Stimulated activated naive CD8-positive, alpha-beta T cell treated with anti-CD3 and anti-CD28 coated beads, Interleukin-15, Interleukin-2, amounts not matched to agents 100 U/mL and 50 U/mL, for 24 hours (primary cell): ENCODE results near the gene B4GALNT3.
A peak's percentile ranks its signal among the peaks of the same experiment; 100 is the strongest.
"Not testable (repeated sequence)": the region's sequence is repeated elsewhere in the genome, so short reads cannot be mapped to it uniquely, and the experiment has no call there.

Source experiments
- ATAC-seq: fragments of 150-1000 bp; cut with Tn5 transposase; one replicate; pipeline ENCODE4 v1.10.0; 2021
- DNase-seq: peaks from one replicate; pipeline ENCODE4 v3.0.0; 2021

Gene B4GALNT3

DNA sequence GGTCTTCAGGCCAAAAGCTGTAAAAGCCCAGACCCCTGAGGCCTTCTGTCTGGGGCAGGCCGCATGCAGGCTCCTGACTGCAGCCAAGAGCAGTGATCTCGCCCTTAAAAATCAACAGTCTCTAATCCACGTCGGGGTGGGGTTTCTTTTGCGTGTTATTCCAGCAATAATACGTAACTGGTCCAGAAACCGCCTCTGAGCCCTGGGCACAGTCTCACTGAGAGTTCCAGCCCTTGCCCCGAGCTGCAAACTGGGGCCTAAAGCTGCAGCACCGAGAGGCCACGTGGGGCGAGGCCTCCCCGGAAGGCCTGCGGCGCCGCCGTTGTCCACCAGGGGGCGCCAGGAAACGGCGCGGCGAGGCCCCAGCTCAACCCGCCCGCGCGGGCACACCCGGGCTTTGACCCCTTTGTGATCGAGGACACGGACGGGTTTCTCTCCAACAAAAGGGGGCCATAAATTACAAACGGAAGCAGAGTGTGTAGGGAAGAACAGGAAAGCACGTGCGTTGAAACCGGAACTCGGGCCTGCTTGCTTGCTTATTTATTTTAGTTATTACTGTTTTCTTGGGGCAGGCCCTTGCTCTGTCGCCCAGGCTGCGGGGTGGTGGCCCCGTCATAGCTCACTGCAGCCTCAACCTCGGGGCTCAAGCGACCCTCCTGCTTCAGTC, 116.3 kb downstream of the B4GALNT3 start:
- ATAC-seq, result peak; percentile 82
- peak; percentile 94 for DNase-seq

DNA sequence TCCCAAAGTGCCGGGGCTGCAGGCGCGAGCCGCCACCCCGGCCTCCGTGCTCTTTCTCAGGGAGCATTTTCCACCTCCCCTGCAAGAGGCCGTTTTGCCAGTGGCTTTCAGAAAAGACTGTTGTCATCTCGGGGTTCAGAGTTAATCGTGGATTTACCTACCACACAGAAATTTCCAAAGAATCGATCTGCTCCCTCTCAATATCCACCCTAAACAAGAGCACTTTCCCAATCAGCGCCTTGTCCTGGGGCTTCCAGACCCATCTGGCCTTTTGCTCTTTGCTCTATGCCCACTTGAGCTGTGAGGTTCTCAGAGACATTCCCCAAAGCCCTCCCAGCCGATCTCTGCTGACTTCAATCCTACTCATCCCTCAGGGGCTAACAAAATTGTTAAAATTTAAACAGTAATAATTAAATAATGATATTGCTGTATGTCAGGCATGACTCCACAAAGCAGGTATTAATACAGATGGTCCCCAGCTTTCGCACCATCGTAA, 116.9 kb downstream of the B4GALNT3 start:
- no peak for ATAC-seq
- no peak for DNase-seq

DNA sequence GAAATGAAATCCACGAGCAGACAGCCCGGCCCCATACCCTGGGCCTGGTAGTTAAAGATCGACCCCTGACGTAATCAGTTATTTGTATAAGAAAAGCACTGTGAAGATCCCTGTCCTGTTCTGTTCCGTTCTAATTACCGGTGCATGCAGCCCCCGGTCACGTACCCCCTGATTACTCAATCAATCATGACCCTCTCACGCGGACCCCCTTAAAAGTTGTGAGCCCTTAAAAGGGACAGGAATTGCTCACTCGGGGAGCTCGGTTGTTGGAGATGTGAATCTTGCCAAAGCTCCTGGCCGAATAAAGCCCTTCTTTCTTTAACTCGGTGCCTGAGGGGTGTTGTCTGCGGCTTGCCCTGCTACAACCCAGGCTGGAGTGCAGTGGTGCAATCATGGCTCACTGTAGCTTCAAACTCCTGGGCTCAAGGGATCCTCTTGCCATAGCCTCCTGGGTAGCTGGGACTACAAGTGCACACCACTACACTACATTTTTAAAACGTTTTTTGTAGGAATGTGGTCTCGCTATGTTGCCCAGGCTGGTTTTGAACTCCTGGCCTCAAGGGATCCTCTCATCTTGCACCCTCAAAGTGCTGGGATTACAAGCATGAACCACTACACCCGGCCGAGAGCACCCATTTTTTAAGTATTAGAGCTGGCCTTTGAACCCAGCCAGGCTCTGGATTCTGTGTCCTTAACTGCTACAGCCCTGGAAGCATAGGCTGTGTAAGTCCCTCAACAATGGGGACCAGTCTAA, 118.4 kb downstream of the B4GALNT3 start:
- DNase-seq, result peak; percentile 1
- ATAC-seq, result not testable (repeated sequence)

DNA sequence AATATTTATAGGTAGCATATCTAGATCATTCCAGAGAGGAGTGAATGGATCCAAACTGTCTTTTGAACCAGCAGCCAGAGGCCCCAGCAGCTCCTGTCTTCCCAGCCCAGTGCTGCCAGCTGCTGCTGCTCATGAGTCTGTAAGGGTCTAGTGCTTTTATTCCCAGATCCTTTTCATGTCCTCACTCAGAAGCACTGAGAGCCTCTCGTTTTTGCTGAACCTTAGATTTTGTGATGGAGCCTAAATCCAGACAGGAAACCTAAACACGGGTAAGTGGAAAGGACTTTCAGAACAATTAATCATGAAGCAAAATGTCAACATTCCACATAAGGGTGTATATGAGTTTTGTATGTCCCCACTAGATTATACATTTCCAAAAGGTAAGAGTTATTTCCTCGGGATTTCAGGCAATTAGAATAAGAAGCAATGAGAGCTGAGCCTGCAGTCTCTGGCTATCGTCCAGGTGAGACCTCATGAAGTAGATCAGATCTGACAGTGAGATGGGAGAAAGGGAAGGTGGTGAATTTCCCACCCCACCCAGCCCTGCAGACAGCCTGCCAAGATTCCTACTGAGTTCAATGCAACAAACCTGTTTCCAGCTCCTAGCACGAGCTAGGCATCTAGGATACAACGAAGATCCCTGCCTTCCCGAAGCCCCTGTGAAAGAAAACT, 119.1 kb downstream of the B4GALNT3 start:
- no peak for ATAC-seq
- no peak for DNase-seq

DNA sequence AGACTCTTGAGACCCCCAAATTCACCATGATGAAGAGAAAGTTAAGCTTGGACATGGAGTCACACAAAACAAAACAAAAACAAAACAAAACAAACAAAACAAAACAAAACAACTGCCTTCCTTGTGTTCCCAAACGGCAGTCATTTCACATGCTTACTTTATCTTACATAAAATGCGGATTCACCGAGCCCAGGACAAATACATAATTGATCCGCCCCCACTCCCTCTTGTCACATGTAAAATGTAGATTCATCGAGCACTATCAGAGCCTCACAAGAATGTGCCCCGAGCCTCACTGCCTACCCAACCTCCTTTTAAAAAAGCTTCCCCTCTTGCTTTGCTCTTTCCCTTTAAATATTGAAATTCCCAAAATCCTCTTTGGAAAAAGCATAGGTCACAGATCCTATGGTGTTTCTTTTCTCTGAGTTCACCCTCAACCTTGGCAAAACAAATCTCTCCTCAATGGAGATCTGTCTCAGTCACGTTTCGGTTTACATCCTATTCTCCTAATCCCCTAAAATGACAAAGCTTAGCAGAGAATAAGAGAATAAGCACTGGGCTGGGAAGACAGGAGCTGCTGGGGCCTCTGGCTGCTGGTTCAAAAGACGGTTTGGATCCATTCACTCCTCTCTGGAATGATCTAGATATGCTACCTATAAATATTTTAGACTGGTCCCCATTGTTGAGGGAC, 119.8 kb downstream of the B4GALNT3 start:
- ATAC-seq (no peak), DNase-seq (no peak)

DNA sequence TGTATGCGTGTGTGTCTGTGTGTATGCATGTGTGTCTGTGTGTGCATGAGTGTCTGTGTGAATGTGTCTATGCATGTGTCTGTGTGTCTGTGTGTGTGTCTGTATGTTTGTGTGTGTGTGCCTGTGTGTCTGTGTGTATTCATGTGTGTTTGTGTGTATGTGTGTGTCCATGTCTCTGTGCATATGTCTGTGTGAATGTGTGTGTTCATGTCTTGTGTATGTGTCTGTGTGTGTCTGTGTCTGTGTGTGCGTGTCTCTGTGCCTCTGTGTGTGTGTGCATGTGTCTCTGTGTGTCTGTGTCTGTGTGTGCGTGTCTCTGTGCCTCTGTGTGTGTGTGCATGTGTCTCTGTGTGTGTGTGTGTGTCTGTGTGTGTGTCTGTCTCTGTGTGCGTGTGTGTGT, 121.1 kb downstream of the B4GALNT3 start:
- ATAC-seq, result no peak
- DNase-seq, result no peak

DNA sequence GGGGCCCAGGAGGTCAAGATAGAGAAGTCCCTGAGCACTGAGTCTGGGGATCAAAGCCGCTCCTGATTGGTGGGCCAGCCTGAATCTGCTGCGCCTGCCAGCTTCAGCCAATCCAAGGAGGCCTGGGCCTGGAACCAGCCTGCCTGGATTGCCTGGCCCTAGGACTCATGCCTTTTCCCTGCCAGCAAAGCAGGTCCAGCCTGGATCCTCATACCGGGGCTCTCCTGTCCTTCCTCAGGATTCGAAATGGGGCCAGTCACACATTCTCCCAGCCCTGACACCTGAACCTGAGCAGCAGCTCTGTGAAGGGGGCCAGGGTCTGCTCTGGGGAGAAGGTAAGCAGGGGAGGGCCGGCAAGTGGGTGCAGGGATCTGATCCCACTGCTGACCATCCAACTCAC, 121.6 kb downstream of the B4GALNT3 start:
- ATAC-seq (no peak), DNase-seq (no peak)

DNA sequence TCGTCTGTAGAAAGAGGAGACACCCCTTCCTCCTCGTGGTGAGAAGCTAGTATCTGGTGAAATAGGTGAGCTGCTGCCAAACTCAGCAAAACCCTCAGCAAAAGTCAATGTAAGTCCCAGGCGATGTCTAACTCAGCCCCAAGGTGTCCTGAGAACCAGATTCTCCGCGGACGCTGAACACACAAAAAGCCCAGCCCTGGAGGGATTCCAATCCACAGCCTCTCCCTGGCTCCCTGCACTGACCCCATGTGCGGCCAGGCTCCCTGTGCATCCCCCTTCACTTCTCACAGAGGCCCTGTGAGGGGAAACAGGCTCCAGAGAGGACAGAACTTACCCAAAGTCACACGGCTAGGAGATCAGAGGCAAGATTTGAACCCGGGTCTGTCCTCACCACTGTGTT, 122.0 kb downstream of the B4GALNT3 start:
- DNase-seq, result no peak

DNA sequence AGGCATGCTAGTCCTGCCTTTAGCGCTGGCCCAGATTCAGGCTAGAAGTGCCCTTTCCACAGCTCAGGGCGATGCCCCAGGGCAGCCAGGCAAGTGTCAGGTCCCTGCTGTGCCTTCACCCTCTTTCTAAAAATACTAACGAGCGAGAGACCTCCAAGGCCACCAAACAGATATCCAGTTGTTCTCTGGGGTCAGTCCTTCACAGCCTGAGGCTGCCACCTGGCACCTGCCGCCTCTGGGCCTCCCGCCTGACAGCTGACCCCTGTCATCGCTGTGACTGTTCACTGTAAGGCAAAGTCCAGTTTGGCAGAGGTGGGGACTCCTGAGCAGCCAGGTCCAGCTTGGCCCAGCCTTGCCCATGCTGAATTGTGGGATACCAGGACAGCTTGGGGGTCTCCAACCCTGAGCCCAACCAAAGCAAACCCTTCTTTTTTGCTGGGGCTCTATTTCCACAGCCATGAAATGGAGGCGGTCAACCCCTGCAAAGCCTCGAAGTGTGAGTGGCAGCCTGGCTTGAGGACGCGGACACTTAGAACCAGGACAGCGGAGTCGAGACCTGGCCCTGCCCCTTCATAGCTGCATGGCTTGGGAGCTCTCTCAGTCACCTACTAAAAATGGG, 123.6 kb downstream of the B4GALNT3 start:
- DNase-seq (no peak), ATAC-seq (no peak)

More for the DNA sequence above, 122.0 kb downstream of the B4GALNT3 start:
- ATAC-seq, result no peak

DNA sequence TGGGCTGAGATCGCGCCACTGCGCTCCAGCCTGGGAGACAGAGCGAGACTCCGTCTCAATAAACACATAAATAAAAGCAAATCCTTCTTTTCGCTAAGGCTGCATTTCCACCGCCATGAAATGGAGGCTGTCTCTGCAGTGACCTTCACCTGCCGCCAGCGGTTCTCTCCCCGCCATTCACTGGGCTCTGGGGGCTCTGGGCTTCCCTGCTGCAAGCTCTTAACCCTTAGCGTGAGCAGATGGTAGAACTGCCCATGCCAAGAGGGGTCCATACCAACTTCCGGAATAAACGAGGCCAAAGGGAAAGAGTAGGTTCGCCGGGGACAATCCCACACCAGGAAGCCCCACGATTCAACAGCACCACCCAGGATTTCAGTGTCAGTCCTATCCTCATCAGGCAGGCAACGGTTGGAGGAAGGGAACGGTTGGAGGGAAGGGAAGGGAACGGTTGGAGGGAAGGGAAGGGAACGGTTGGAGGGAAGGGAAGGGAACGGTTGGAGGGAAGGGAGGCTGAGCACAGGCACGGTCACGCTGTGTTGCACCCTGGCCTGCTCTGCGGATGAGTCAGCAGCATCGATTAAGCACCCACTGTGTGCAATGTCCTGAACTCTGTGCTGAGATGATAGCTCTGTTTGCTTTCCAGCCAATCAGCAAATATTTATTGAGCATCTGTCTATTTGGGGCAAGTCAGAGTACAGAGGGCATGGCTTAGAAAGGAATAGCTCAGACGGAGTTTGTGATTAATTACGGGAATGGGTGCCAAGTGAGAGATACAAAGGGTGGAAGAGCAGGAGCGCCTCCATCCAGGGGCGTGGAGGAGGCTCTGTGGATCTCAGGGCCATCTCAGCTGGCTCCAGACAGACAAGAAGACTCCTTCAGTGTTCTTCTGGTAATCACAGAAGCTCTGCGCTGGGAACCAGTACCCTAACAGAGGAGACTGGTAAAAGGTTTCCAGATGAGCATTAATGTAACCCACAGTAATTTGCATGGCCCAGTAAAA, 125.6 kb downstream of the B4GALNT3 start:
- ATAC-seq, result no peak
- no peak for DNase-seq

DNA sequence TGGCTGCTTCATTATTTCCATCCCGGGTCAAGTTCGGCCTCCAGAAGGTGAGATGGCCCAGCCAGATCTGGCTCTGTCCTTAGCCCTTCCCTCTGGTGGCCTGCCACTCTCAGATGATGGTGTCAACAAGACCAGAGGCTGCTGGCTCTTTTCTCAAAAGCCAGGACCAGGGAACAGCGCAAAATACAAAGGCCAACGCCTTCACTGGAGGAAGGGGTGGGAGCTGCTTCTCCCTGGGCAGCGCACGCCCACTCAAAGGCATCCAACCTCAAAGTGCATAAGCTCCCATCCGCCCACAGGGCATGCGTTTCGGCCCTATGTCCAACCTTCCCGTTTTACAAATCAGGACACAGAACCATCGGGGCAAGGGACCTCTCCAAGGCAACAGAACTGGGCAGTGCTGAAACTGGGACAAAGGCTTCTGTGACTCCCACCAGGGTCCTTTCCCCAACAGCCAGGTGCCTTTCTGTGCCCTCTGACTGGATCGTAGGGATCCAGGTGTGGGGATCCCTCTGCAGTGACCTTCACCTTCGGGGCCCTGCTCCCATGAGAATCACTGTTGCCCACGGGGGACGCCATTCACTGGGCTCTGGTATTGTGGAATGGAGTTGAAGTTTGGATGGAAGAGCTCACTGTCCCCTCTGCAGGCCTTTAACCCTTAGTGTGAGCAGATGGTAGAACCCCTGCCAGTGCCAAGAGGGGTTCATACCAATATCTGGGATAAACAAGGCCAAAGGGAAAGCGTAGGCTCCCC, 126.8 kb downstream of the B4GALNT3 start:
- ATAC-seq (no peak), DNase-seq (no peak)

DNA sequence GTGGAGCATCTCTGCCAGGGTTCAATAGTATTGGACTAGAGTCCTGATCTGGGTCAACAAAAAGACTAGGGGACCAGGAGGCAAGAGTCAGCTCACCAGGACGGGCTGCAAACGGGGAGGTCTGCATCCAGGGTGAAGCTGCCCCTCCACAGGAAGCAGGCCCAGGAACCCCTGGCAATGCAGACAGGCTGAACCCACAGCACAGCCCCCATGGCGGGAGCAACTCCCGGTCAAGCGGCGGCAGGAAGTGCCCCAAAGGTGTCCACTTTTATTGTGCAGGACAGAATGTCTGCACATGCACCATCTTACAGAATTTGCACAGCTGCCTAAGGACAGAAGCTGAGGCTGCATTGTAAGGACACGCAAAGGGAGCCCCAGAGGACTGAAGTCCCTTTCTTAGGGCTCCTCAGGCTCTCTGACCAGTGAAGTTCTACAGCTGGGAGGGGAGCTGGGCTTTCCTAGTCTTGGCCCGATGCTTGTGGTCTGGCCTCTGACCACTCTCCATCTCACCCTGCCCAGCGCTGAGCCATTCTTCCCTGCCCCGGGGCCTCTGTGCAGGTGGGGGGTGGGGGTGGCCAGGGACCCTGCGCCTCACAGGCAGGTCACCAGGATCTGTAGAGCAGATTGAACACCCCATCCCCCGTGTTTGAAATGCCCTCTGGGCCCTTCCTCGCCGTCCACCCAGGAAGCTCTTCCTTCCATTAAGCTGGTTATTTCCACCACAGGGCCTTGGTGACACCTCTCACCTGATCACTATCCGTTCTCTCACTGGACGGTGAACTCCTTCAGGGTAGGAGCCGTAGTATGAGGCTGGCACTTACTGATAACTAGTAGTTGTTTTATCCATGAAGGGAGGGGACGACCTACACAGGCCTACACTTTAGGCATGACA, 127.6 kb downstream of the B4GALNT3 start:
- no peak for ATAC-seq
- no peak for DNase-seq

DNA sequence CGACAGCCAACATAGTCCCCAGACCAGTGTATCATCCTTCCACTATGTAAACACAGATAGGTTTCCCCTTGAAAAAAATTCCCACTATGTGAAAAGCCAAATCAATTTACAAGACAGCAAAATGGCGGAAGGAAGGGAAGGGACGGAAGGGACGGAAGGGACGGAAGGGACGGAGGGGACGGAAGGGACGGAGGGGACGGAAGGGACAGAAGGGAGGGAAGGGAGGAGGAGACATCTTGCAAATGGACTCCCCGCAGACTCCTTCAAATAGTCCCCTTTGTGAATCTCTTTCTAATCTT, 128.2 kb downstream of the B4GALNT3 start:
- ATAC-seq (no peak), DNase-seq (no peak)

DNA sequence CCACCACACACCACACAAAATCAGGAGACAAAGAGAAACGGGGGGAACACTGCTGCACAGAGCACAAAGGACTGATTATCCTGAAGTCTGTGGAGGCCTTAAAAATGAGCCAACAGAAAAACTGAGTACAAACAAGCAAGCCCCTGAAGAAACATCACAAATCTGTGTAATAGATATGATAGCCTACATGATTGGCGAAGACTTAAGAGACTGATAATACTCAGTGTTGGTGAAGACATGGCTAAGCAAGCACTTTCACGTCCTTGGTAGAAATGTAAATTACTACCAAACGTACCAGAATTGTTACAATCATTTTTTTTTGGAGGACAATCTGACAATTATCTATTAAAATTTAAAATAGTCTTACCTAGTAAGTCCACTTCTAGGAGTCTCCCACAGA, 128.9 kb downstream of the B4GALNT3 start:
- DNase-seq, result no peak
- no peak for ATAC-seq

DNA sequence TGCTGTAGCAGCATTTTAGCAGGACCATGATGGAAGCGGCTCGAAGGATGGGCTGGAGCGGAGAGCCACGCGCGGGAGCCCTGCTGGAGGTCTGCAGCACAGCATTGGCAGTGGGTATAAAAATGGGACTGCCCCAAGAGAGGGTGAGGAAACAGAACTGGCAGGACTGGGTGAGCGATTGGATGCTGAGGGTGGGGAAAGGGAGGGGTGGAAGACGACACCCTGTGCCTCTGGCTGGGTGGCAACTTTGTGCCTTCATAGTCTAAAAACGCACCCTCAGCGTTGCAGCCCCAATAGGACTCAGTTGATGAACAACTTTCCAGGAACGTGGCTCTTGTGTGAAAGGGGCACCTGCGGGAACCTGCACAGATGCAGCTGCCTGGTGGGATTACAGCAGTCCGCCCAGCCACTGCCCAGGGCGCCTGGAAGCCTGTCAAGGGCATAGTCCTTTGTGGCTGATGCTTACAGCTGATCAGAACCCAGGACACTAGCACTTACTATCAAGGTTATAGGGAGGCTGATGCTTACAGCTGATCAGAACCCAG, 130.5 kb downstream of the B4GALNT3 start:
- no peak for ATAC-seq
- no peak for DNase-seq

DNA sequence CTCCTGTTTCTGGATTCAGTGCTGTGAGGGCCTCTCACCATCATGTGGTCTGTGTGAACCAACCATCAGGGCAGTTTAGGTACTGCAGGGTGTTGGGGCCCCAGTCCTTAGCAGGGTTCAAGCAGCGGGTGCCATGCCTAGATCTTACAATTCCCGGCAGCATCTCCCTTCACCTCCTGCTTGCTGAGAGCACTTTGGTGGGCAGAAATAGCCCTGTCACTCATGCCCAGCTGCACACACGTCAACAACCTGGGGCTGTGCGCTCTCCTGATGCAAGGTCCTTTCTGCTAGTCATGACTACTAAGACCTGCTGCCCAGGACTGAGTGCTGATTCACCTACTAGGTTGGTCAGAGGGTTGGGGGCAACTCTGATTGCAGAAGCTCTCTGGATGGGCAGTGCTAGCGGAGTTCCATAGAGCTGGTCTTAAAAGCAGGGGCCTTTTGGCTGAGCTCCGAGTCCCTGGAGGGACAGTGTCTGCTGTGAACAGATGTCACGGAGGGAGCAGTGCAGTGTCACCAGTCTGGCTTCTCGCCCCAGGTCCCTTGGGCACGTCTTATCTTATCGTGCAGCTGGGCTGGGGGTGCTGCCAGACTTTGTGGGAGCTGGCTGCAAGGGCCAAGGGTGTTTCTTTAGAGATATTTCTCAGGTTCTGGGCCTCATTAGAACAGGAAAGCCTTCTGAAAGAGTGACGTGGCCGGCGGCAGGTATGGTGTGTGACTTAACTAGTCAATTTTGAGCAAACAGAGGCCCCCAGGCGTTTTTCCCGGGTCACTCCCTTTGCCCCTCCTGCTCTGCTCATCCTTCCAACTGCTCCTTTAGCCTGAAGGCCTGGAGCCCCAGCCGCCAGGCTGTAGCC, 131.7 kb downstream of the B4GALNT3 start:
- DNase-seq, result no peak

DNA sequence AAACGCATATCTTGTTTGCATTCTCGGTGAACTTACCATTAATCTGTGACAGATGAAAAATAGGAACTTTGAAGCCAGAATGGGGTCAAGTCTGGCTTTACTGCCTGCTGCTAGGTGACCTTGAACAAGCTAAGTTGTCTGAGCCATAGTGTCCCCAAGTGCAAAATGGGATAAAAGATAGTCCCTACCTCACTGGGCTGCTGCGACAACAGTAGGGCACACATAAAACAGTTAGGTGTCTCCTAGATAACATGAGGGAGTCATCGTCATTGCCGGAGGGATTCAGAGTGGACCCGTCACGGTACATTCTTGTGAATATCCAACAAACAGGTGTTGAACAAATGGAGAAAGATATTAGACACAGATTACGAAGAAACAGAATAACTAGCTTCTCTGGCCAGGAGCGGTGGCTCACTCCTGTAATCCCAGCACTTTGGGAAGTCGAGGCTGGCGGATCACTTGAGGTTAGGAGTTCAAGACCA, 132.3 kb downstream of the B4GALNT3 start:
- ATAC-seq (no peak), DNase-seq (no peak)

More for the DNA sequence above, 131.7 kb downstream of the B4GALNT3 start:
- no peak for ATAC-seq
